ENCODE measurements around the gene B3GNT5. TPM values are rescaled to one million over a fixed set of nuclear protein-coding genes. Genes with fewer than 3 reads are reported as not detected.

The B3GNT5 gene
- total and polyA plus RNA-seq, 2 donors (not counting 1 experiment from before 2014, with no cell fraction given), result 0.07 to 0.37 TPM

DNA sequence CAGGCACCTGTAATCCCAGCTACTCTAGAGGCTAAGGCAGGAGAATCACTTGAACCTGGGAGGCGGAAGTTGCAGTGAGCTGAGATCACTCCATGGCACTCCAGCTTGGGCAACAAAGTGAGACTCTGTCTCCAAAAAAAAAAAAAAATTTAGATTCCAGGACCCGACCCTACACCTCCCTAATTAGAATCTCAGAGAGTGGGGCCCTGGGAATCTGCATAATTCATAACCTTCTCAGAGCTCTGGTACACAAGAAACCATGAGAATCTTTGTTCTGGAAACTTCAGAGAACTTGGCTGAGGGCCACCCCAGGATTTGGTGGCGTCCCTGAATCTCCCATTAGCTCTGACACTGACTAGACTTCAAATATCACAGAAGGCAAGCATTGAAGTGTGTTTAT lies 31.5 kb downstream of the B3GNT5 start:
- peaks cover 4% of the 10 kb centered on the region for H3K27me3 Mint-ChIP-seq
- no peaks in the 10 kb centered on the region for H3K79me2 ChIP-seq (ENCODE audit: control insufficient read depth, insufficient read depth, low read length)
- intact Hi-C loops (cut with micrococcal nuclease), result loop anchor here (2.0 kb wide), 1 partner anchor 22 kb away; no protein-coding TSS in a partner anchor
- ATAC-seq (ENCODE audit: low read depth), result no peak
- WGBS (ENCODE audit: insufficient coverage), result 100% methylated on average over 1 of the region's 3 CpGs
- no peak for DNase-seq
- peaks cover 11 to 13% of the 10 kb centered on the region in 2 donors for H3K4me1 ChIP-seq (ENCODE audit: control insufficient read depth in 2 of 2, insufficient read depth in 2 of 2, low read length in 2 of 2)
- no peaks in the 10 kb centered on the region for H3K9me3 ChIP-seq (ENCODE audit: control extremely low read depth in 1 of 3, control insufficient read depth in 2 of 3, insufficient read depth in 1 of 3, low read length in 2 of 3)
- ChIA-PET POLR2A (interaction anchor here (0.6 kb wide), 1 partner anchor 29 kb away, joined by 5 read pairs; no protein-coding TSS in a partner anchor), CTCF (interaction anchor here (1.7 to 1.9 kb wide), 2 partner anchors 98 to 99 kb away, joined by 4 to 8 read pairs; no protein-coding TSS in a partner anchor)
- no peaks in the 10 kb centered on the region for H4K20me1 ChIP-seq (ENCODE audit: control insufficient read depth, insufficient read depth, low read length, poor library complexity, severe bottlenecking)
- H3K27ac ChIP-seq (ENCODE audit: low read length in 2 of 2), result no peak overlapping the region
- H3K4me3 Mint-ChIP-seq, result no peak overlapping the region
- no peak overlapping the region for H3K27ac Mint-ChIP-seq
- no peak overlapping the region for H3K4me3 ChIP-seq (ENCODE audit: control extremely low read depth in 1 of 5, extremely low read depth in 1 of 5, insufficient read depth in 1 of 5, low read depth in 2 of 5, low read length in 4 of 5)
- no peak for TF ChIP-seq EZH2 (IDR thresholded peaks at IDR 0.05; ENCODE audit: borderline replicate concordance, insufficient read depth, low read depth, low read length, poor library complexity, severe bottlenecking)
- TF ChIP-seq, protein P1, sequence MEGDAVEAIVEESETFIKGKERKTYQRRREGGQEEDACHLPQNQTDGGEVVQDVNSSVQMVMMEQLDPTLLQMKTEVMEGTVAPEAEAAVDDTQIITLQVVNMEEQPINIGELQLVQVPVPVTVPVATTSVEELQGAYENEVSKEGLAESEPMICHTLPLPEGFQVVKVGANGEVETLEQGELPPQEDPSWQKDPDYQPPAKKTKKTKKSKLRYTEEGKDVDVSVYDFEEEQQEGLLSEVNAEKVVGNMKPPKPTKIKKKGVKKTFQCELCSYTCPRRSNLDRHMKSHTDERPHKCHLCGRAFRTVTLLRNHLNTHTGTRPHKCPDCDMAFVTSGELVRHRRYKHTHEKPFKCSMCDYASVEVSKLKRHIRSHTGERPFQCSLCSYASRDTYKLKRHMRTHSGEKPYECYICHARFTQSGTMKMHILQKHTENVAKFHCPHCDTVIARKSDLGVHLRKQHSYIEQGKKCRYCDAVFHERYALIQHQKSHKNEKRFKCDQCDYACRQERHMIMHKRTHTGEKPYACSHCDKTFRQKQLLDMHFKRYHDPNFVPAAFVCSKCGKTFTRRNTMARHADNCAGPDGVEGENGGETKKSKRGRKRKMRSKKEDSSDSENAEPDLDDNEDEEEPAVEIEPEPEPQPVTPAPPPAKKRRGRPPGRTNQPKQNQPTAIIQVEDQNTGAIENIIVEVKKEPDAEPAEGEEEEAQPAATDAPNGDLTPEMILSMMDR (IDR thresholded peaks at IDR 0.05), result no peak
- no peak overlapping the region for H3K4me2 ChIP-seq (replicated peaks; ENCODE audit: low read depth, low read length, poor library complexity, severe bottlenecking)
- no peak overlapping the region for H2AFZ ChIP-seq (ENCODE audit: insufficient read depth, low read depth, low read length, poor library complexity, severe bottlenecking)
- H3K9me3 Mint-ChIP-seq (ENCODE audit: insufficient read depth), result no peaks in the 10 kb centered on the region
- H3K4me1 Mint-ChIP-seq, result peaks cover 24% of the 10 kb centered on the region
- H3K27me3 ChIP-seq (replicated peaks in 1 of 4; ENCODE audit: control extremely low read depth in 1 of 4, control insufficient read depth in 3 of 4, insufficient read depth in 4 of 4, low read length in 3 of 4), result peaks cover 0 to 5% (median 0%) of the 10 kb centered on the region in 4 experiments
- H3K36me3 ChIP-seq (replicated peaks in 1 of 2; ENCODE audit: control extremely low read depth in 1 of 2, control insufficient read depth in 1 of 2, extremely low read depth in 1 of 2, insufficient read depth in 2 of 2, low read length in 1 of 2), result no peaks in the 10 kb centered on the region
- no peak overlapping the region for H3K9ac ChIP-seq (ENCODE audit: low read length)

DNA sequence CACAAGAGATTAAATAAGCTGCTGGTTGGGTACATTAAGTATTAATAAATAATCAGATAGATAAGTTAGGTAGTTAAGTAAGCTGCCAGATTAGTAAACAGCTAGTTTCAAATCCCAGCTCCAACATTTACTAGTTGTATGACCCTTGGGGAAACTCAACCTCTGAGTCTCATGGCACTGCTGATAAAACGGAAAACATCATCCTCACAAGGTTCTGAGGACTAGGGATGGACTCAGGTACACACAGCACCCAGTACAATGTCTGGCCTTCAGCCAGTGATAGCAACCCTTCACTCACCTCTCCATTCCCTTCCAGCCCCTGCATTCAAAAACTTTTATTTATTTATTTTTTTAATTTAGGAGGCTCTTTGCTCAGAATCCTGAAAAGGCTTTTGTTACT lies 32.3 kb downstream of the B3GNT5 start:
- H3K27ac ChIP-seq (ENCODE audit: low read length in 2 of 2), result no peak overlapping the region
- H3K9ac ChIP-seq (ENCODE audit: low read length), result peak overlapping the region; percentile 11
- H3K4me1 Mint-ChIP-seq, result peaks cover 24% of the 10 kb centered on the region
- H3K9me3 Mint-ChIP-seq (ENCODE audit: insufficient read depth), result no peaks in the 10 kb centered on the region
- peak overlapping the region; percentile 42 for H2AFZ ChIP-seq (ENCODE audit: insufficient read depth, low read depth, low read length, poor library complexity, severe bottlenecking)
- intact Hi-C loops (cut with micrococcal nuclease), result loop anchor here (2.0 kb wide), 1 partner anchor 21 kb away; no protein-coding TSS in a partner anchor
- ChIA-PET CTCF (interaction anchor here (1.4 to 1.9 kb wide), 3 partner anchors 25 to 98 kb away, joined by 4 to 8 read pairs (median 6); no protein-coding TSS in a partner anchor), POLR2A (no interaction called here)
- WGBS (ENCODE audit: insufficient coverage), result 71% methylated on average over 1 of the region's 1 CpG
- H3K27me3 Mint-ChIP-seq, result peaks cover 4% of the 10 kb centered on the region
- DNase-seq, result no peak
- peak overlapping the region; percentile 27 for H3K27ac Mint-ChIP-seq
- H3K36me3 ChIP-seq (replicated peaks in 1 of 2; ENCODE audit: control extremely low read depth in 1 of 2, control insufficient read depth in 1 of 2, extremely low read depth in 1 of 2, insufficient read depth in 2 of 2, low read length in 1 of 2), result no peaks in the 10 kb centered on the region
- ATAC-seq (ENCODE audit: low read depth), result no peak
- H3K4me3 ChIP-seq (ENCODE audit: control extremely low read depth in 1 of 5, extremely low read depth in 1 of 5, insufficient read depth in 1 of 5, low read depth in 2 of 5, low read length in 4 of 5), result peak overlapping the region in 1 of 5 experiments; percentile 11
- H3K79me2 ChIP-seq (ENCODE audit: control insufficient read depth, insufficient read depth, low read length), result no peaks in the 10 kb centered on the region
- peaks cover 0 to 5% (median 0%) of the 10 kb centered on the region in 4 experiments for H3K27me3 ChIP-seq (replicated peaks in 1 of 4; ENCODE audit: control extremely low read depth in 1 of 4, control insufficient read depth in 3 of 4, insufficient read depth in 4 of 4, low read length in 3 of 4)
- no peaks in the 10 kb centered on the region for H3K9me3 ChIP-seq (ENCODE audit: control extremely low read depth in 1 of 3, control insufficient read depth in 2 of 3, insufficient read depth in 1 of 3, low read length in 2 of 3)
- peak overlapping the region; percentile 51 for H3K4me2 ChIP-seq (replicated peaks; ENCODE audit: low read depth, low read length, poor library complexity, severe bottlenecking)
- peaks cover 11 to 13% of the 10 kb centered on the region in 2 donors for H3K4me1 ChIP-seq (ENCODE audit: control insufficient read depth in 2 of 2, insufficient read depth in 2 of 2, low read length in 2 of 2)
- TF ChIP-seq, protein P1 (IDR thresholded peaks at IDR 0.05), result no peak
- no peak for TF ChIP-seq EZH2 (IDR thresholded peaks at IDR 0.05; ENCODE audit: borderline replicate concordance, insufficient read depth, low read depth, low read length, poor library complexity, severe bottlenecking)
- peak overlapping the region; percentile 10 for H3K4me3 Mint-ChIP-seq
- H4K20me1 ChIP-seq (ENCODE audit: control insufficient read depth, insufficient read depth, low read length, poor library complexity, severe bottlenecking), result no peaks in the 10 kb centered on the region

Data from B cell (primary cell).